AG20443 (cell line): ENCODE measurements around the gene TLR9.

ENCODE experiments used
- DNase-seq: peaks from one replicate; pipeline ENCODE4 v3.0.0; 2012; ENCODE audit warnings: low spot score, mixed read lengths

Gene TLR9

DNA sequence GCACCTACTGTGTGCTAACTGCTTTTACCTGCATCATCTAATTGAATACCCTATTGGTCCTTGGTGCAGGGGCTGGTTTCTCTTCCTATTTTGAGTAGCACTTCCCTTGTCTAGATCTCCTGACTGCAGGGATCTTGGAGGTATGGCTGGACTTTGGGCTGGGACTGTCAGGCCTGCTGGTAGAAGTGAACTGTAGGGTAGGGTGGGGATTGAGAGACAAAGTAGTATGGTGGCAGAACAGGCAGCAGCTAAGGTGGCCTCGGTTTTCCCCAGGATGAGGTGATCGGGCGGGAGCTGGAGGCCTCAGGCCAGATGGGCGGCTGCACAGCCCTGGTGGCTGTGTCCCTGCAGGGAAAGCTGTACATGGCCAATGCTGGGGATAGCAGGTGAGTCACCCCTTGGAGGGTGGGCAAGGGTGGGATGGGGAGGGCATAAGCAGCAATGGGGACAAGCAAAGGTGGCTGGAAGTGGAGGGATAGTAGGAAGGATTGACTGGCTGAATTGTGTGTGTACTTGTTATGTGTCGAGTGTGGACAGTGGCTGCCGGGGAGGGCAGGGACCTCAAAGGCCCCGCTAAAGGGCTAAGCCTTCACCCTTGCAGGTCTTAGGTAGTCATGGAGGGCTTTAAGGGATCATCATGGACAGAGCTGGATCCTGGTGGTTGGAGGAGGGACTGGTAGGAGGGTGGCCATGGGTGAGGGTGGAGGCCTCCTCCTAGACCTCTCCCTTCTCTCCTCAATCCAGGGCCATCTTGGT, 22.1 kb upstream of the TLR9 start:
- no peak for DNase-seq

DNA sequence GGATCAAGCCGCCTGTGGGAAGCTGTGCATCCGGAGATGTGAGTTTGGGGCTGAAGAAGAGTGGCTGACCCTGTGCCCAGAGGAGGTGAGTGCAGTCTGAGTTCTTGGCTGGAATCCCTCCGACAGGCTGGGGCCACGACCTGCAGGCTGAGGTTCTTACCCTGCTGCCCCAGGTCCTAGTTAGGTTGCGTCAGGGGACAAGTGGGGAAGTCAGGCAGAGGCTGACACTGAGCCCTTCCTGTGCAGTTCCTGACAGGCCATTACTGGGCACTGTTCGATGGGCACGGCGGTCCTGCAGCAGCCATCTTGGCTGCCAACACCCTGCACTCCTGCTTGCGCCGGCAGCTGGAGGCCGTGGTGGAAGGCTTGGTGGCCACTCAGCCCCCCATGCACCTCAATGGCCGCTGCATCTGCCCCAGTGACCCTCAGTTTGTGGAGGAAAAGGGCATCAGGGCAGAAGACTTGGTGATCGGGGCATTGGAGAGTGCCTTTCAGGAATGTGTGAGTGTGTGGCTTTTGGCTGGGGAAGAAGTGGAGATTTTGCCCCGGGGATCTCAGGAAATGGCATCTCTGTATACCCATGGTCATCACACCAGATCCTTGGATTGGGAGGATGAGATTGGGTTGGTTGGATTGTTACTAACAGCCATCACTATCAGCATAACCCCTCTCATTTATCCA, 21.4 kb upstream of the TLR9 start:
- DNase-seq: no peak

- no peak for DNase-seq
Observed at GRCh38 chr3:52246264-52246620, 20.8 kb upstream of the TLR9 start.

DNA sequence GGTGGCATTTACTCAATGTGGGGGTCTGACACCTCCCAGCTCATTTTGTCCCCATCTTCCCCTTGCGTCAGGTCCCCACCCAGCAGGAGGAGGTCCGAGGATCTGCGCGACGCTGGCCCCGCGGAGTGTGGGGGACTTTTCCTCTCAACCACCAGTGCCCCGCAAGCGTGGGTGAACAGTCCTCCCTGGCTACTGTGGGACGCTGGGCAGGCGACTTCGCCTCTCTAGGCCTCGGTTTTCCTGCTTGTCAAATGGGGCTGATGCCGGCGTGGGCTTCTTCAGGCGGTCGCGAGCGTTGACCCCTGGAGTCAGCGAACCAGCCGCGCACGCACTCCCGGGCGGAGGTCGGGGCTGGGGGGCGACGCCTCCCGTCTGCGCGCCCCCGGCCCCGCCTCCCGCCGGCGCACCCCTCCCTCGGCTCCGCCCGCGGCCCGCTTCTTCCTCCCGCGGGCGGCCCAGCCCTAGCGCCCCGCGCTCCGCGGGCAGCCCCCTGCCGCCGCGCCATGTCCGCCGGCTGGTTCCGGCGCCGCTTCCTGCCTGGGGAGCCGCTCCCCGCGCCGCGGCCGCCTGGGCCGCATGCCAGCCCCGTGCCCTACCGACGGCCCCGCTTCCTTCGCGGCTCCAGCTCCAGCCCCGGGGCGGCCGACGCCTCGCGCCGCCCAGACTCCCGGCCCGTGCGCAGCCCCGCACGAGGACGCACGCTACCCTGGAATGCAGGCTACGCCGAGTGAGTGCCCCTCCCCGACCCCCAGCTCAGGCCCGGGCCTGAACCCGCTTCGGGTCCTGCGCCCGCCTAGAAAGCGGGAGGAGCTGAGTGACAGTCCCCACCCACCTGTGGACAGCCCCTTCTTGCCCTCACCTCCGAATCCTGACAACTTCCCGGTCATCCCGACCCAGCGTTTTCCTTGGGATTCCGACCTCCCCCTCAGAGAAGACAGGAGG, 20.1 kb upstream of the TLR9 start, which contains the start of gene PPM1M:
Gene PPM1M (plus strand): TSS at position 438 of the 942 bp plus-strand sequence. CDS start 66 bp downstream, at position 504.
- peak; percentile 86 for DNase-seq

DNA sequence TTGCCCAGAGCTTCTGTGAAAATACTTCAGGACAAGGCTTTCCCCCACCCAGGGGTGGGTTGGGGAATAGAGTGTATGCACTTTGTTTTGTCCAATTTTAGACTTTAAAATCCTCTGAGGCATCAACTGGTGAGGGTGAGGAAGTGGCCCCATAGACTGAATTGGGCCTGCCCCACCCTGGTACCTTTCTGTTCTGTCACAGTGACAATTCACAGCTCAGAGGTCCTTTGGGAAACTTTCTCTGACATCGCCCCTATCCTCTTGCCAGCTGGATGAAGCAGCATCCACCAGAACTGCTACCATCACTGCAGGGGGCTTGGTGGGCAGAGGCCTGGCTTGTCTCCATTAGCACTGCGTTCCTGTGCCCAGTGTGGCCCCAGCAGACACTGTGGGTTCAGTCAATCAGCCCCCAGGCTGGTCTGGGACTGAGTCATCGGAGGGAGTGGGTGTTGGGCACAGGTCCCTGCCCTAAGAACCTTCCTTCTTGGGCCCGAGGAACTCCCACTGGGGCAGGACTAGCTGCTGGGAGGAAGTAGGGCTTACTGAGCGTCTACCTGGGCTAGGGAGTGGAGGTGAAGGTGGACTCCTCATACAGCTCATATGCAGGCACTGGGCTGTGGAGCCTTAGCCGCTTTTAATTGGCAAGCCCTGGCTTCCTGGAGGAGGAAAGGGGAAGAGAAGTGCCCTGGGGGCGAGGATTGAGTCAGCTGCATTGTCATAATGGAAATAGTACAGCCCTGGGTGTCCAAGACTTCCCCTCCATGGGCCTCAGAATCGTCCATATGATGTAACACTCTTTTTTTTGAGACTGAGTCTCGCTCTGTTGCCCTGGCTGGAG, 18.6 kb upstream of the TLR9 start:
- no peak for DNase-seq

- DNase-seq: no peak
Observed at GRCh38 chr3:52242039-52242438, 16.6 kb upstream of the TLR9 start.

GRCh38 chr3:52240886-52241370, 15.5 kb upstream of the TLR9 start:
- no peak for DNase-seq

GRCh38 chr3:52240059-52240885, 14.8 kb upstream of the TLR9 start:
- DNase-seq: peak; percentile 88

DNA sequence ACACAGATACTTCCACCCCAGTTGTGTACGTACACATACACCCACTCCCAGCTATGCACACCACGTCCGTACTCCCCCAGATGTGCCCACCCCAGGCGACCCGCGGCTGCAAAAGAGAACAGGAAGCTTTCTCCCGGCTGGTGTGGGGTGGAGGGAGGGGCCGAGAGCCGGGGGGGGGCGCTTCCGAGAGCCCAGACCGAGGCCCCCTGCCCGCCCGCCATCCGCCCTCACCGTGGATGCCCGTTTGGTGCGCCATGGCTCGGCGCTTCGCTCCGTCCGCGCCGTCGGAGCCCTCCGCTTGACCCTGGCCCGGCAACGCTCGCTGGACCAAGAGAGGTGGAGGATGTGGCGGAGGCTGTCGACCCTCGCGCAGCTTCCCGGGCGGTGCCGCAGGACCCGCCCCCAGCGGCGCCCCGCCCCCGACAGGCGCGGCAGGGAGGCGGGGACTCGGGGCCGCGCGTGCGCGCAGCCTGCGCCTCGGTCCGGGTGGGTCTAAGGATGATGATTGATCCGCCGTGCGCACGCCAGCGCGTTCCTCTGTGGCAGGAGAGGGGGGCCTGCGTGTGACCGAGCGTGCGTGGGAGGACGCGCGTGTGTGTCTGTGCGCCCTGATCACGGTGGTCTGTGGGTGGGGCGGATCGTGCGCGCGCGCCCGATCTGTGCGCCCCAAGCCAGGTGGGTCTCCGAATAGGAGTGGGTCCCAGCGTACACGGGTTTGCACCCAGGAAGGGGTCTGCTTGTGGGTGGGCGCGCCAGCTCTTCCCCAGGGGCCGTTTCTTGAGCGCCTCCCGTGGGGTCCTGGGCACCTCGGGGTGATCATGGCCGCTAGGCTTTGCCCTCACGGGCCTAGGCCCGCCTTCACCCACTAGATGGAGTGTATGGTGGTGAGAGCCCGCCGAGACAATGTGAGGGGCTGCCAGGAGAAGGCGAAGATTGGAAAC, 13.6 kb upstream of the TLR9 start, which contains the start of gene TWF2:
Gene TWF2 (minus strand): TSS at position 398 of the 941 bp plus-strand sequence. CDS start 142 bp downstream, at position 256.
- peak; percentile 98 for DNase-seq

DNA sequence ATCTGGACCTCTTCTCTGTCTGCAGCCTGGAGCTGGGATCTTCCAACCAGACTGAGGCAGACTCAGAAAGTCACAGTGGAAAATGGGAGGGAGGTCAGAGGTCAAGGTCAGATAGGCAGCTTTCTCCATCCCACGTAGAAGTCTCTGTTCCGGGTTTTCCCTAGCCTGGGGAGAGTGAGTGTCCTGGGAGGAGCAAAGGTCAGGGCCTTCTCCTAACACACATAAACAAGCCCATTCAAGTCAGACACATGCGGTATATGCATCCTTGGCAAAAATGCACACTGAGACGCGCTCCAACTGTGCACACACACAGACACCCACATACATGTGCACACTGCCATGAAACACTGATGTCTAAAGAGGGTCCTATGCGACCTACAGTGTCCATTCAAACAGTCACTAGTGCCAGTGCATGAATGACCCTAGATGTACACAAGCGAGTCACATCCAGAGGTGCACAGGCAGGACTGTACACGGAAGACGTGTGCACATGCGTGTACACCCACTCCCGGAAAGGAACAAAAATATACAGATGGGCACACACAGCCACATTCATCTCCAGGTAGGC, 12.8 kb upstream of the TLR9 start:
- DNase-seq: no peak

DNA sequence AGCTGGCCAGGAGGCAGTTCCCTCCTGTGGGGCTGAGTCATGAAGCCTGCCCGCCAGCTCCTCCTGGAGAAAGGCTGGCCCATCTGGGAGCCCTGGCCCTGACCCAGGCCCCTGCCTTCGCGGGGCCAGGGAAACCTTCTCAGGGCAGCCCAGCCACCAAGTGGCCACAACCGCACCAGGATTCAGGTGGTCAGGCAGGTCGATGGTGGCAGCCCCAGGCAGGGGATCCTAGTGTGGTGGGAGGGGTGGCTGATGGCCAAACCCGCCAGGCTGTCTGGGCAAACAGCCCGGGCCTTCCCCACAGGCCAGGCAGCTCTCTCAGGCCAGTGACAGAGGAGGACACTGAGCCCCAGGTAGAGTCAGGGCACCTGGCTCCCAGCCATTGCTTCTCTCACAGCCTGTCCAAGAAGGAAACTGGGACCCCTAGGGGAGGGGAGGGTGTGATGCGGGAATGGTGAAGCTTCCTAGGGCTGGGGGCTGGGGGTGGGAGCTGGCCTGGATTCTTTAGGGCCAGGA, 12.3 kb upstream of the TLR9 start:
- DNase-seq: peak; percentile 97

DNA sequence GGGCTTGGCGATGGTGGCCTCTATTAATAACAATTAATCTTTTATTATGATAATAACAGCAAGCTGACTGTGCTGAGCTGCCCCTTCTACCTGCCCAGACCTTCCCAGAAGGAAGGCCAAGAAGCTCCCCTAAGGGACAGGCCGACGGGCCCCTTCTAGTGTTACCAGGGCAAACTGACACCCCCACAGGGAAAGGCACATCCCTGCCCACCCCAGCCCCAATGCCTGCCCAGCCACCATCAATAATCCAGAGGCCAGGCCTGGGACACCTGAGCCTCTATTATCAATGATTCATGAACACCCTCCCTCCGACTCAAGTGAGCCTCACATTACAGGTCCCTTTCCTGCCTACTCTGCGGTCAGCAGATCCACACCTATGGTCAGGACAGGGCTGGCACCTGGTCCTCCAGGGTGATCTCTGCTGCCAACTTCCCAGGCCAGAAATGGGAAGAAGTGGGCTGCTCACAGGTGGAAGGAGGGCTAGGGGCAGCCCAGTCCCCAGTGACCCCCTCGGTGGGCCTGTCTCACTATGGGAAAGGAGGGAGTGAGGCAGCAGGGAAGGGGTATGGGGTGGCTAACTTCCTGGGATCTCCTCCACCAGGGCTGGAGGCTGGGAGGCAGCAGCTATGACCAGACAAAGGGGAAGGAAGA, 11.7 kb upstream of the TLR9 start:
- no peak for DNase-seq

GRCh38 chr3:52236424-52236886, 11.0 kb upstream of the TLR9 start:
- DNase-seq: no peak

DNA sequence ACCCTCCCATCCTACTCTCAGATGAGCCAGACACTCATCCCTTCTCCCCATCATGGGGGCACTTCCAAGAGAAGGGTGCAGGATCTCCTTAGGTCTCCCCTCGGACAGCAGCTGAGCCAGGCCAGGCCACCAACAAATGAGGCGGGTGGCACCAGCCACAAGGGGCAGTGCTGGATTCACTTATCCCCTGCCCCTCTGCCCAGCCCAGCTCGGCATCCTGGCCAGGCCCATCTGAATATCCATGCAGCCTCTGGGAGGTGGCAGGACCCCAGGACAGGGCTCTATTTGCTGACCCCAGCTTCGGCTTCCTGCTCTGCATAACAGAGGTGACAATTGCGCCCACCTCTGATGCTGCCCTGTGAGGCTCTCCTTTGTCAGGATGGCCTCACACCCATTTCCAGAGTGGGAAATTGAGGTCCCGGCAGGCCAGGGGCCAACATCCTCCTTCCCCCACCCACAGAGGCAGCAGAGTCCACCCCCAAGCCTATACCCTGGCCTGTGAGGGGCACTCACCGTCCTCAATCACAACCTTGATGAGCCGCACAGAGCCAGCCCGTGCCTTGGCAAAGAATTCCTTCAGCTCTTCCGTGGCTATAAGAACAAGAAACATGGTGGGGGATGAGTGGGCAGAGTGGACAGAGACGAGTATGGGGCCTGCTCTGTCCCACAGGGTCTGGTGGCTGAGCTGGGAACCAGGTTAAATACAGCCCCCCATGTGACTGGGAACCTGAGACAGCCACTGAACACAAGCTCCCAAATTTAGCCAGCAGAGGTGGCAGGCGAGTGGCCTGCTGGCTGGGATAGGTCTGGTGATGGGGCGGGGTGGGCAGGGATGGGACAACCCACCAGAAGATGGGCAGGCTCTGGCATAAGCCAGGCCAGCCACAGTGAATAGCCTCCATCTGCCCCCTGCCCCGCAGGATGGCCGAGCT, 9.3 kb upstream of the TLR9 start:
- DNase-seq: no peak

DNA sequence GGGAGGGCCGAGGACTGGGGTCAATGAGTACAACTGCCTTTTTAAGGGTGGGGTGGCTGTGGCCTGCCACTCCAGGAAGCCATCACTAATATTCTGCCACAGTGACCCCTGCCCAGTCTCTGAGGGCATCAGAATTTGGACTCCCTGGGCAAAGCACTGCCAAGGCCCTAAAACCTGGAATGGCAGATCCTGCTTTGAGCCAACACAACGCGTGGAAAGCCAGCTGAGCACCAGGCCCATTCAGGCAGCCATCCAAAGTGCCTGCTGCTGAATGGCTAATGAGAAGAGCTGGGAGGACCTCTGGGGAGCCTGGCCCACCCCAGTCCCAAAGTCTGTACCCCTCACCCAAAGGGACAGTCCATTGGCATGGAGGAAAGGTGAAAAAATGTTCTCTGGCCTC, 8.5 kb upstream of the TLR9 start:
- DNase-seq: no peak

GRCh38 chr3:52233108-52233591, 7.7 kb upstream of the TLR9 start:
- DNase-seq: no peak
